ENCODE results near the gene MOSMO.

Gene MOSMO

GRCh38 chr16:22050963-22051362 lies 43.1 kb downstream of the MOSMO start:
- no peak for DNase-seq (ENCODE audit: low read depth in 2 of 2)

DNA sequence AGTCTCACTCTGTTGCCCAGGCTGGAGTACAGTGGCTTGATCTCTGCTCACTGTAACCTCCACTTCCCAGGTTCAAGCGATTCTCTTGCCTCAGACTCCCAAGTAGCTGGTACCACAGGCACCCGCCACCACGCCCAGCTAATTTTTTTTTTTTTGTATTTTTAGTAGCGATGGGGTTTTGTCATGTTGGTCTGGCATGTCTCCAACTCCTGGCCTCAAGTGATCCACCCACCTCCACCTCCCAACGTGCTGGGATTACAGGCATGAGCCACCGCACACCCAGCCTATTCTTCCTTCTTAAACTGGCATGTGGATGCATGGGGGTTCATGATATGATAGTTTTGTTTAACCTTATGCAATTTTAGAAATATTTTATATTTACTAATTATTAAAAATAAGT lies 45.1 kb downstream of the MOSMO start:
- DNase-seq (ENCODE audit: low read depth in 2 of 2): no peak

DNA sequence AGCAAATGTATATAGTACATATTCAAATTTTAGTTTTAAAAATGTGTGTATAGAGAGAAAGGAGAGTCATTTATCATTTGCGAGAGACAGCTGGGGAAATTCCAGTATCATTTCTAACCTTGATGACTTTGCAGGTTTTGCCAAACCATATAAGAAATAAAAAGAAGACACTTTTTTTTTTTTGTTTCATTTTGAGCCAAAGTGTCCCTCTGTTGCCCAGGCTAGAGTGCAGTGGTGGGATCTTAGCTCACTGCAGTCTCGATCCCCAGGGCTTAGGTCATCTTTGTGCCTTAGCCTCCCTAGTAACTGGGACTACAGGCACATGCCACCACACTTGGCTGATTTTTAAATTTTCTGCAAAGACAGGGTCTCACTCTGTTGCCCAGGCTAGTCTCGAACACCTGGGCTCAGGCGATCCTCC lies 46.0 kb downstream of the MOSMO start:
- no peak for DNase-seq (ENCODE audit: low read depth in 2 of 2)

- DNase-seq (ENCODE audit: low read depth in 2 of 2): no peak
Observed at GRCh38 chr16:22054847-22055590, 47.1 kb downstream of the MOSMO start.

DNA sequence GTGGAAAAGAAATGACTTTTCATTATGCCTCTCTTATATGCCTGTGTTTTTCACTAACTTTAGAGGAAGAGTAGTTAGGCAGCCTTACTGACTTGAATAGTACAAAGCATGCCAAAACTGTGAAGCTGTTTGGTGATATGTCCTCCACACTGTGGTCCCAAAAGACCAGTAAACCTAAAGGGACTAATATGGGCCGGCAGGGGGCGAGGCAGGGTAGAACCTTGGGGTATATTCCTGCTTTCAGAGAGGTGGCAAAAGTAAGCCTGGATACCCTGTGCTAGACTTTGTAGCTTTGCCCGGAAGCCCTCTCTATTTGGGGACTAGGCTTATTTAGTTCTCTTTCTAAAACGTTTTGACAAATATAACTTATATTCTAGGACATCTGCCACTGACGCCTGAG lies 48.0 kb downstream of the MOSMO start:
- DNase-seq (ENCODE audit: low read depth in 2 of 2): no peak

DNA sequence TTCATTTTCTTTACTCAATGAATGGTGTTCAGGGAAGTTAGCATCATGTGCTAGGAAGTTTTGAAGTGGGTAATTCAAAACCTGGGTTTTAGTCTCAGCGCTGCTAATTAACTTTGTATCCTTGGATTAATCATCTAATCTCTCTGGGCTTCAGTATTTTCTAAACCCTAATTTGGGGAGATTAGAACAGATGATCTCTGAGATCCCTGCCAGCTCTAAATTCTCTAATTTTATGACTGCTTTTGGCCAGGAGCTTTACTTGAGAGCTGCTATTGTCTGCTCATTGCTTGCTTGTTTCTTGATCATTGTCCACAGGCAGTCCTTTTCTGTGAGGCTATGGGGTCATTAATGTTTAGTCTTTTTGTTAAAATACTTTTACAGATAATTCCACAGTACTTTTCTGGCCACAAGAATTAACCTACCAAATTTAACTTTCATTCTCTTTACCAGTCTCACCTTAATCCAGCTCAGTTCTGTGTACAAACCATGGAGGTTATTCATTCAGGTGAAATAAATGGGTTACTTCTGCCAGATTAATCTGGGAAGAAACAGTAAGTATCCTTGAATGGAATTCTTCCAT lies 56.1 kb downstream of the MOSMO start:
- DNase-seq (ENCODE audit: low read depth in 2 of 2): no peak

DNA sequence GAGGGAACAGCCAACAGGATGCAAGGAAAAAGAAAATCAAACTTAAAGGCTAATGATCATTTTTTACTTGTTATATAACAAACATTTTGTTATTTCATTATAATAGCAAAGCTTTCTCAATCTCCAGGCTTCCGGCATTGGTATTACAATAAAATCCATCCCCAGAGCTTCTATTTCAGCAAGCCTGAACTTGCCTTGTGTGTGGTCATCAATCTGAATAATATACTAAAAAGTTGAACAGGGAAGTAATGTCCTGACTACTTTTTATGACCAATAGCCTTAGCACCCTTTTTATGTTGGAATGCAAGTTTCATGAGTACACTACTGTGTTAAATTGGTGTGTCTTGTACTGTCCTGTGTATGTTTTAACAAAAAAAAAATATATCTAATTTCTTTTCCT lies 57.3 kb downstream of the MOSMO start:
- no peak for DNase-seq (ENCODE audit: low read depth in 2 of 2)

DNA sequence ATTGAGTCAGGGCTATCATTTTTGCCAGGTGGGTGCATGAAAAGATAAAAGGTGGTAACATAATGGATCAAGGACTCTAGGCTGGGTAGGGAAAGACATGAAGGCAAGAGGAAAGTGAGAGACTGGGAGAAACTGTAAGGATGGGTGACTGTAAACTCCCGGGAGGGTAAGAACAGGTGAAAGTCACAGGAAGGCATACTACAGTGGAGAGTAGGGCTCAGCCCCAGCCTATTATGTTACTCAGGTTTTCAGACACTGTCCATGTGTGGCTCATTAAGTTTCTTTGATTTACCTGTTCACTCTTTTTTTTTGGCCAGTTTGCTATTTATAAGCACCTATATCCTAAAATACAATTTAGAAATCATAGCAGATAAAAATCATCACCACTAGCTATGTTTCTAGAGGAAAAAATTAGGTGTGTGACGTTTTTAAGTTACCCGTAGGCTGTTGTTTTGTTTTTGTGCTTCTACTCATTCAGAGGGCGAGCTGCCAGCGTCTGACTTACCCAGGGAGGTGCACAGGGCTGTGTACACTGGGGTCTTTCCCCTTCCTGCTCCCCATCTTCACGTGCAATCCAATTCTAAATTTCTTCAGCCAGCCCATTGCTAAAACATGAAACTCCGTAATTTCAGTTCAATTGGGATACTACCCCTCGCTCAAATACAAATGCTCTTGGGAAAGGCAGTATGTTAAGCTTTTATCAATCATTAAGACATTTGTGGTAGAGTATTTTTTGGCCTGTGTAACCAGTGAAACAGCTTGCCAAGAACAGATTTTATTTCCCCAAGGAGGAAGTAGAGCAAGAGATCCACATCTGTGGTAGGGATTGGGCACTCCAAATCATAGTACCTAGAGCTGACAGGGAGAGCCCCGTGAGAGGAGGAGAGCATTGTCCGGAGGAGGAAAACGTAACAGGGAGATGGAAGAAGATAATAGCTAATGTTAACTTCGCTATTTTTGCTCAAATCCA lies 62.7 kb downstream of the MOSMO start:
- no peak for DNase-seq (ENCODE audit: low read depth in 2 of 2)

DNA sequence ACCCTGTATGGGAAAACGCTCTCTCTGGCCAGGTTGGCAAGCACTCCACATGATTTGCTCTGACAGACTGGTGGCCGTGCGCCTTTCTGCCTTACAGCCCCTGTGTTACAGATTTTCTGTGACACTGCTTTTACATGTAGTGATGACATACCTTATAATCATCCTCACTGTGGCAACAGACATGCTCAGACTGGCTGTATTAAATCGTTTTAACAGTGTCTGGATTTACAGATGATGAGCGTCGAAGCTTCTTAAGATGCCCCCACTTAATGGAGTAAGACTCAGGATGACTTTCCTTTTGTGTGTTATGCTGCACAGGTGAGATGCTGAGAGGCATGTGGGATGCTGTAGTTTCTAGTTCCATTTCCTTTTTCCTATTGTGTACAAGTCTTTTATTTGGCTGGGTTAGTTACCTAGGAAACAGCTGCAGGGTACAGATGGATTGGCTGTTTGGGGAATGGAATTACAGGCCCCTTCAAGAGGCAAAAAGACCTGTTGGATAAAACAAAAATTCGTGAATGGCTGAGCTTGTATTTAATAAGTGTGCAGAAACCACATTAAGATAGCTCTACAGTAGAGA lies 63.5 kb downstream of the MOSMO start:
- no peak for DNase-seq (ENCODE audit: low read depth in 2 of 2)

DNA sequence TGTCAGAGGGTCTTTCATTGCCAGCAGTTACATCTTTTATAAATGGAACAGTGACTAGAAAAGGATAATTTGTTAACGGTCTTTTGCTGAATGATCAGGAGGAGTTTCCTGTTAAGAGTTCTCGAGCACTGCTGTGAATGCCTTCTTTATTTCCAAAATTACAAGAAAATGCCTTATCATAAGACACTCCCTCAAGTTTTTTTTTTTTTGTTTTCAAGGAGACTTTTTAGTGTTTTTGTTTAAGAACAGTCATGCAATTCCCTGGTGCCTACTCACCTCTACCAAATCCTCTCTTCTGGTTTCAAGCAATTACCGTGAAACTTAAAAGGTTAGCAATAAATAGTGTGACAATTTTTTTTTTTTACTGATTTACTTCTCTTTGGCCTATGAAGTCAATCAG lies 65.4 kb downstream of the MOSMO start:
- DNase-seq (ENCODE audit: low read depth in 2 of 2): no peak

- no peak for DNase-seq (ENCODE audit: low read depth in 2 of 2)
Observed at GRCh38 chr16:22075043-22075757, 67.3 kb downstream of the MOSMO start.

GRCh38 chr16:22075776-22076175 lies 67.9 kb downstream of the MOSMO start:
- DNase-seq (ENCODE audit: low read depth in 2 of 2): no peak

- no peak for DNase-seq (ENCODE audit: low read depth in 2 of 2)
Observed at GRCh38 chr16:22077700-22078313, 69.9 kb downstream of the MOSMO start.

DNA sequence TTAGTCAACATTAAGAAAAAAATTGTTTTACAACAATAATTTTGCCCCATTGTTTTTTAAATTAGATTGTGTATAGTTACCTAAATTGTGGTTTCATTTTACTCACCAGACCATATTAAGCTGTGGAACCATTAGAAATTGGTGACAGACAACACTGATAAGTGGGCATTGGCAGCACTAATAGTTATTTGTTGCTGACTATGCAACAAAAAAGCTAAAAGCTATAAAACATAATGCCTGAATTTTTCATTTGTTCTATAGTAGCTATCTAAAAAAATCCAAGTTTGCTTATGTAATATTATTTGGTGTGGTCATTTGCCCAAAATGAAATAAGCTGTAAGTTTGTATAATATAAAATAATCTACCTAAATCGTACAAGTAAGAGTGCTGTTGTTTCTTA lies 70.7 kb downstream of the MOSMO start:
- no peak for DNase-seq (ENCODE audit: low read depth in 2 of 2)

- DNase-seq (ENCODE audit: low read depth in 2 of 2): no peak
Observed at GRCh38 chr16:22081050-22081449, 73.1 kb downstream of the MOSMO start.

DNA sequence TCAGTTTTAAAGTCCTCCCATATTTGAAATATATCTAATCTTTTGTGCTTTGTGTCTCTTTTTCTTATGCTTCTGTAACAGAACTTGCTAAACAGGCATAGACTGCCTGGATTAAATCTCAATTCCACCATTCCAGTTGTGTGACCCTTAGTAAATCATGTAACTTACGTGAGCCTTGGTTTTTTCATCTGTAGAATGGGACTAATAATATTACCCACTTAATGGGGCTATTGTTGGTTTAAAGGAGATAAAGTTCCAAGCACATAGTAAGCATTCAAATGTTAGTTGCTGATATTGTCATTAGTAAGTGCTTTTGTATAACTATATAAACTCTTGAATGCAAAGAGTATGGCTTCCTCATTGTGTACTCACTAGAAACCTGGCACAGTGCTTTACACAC lies 78.5 kb downstream of the MOSMO start:
- DNase-seq (ENCODE audit: low read depth in 2 of 2): no peak

DNA sequence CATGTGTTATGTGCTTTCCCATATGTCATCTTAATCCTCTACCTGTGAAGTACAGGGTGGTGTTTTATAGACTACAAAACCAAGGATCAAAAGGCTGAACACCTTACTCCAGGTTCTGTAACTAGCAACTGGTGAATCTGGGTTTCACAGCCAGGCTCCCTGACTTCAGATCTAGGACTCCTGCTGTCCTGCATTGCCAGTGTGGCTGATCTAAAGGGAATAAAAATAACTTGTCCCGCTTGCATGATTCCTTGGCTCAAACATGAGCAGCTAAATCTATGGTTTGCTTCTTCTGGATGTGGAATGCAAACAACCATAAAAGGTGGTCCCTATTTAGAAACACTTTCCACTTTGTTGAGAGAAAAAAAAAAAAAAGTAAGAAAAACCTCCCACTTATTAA lies 80.7 kb downstream of the MOSMO start:
- DNase-seq (ENCODE audit: low read depth in 2 of 2): no peak

DNA sequence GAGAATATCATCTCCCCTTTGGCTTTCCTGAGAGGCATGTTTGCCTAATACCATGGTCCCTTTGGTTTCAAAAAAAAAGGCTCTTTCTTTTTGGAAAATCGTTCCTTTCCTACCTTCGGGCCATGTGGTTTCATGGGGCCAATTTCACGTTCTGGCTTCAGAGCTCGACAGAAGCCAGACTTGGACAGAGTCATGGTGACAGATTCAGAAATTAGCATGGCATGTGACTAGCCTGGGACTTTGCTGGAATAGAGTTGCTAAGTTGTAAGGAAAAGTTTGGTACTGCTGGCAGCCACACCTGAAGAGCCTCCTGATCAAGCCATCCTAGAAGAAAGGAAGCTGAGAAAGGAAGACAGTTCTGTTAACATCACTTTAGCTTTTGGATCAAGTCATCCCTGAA lies 82.0 kb downstream of the MOSMO start:
- DNase-seq (ENCODE audit: low read depth in 2 of 2): no peak

GRCh38 chr16:22091721-22092120 lies 83.8 kb downstream of the MOSMO start:
- DNase-seq (ENCODE audit: low read depth in 2 of 2): no peak

DNA sequence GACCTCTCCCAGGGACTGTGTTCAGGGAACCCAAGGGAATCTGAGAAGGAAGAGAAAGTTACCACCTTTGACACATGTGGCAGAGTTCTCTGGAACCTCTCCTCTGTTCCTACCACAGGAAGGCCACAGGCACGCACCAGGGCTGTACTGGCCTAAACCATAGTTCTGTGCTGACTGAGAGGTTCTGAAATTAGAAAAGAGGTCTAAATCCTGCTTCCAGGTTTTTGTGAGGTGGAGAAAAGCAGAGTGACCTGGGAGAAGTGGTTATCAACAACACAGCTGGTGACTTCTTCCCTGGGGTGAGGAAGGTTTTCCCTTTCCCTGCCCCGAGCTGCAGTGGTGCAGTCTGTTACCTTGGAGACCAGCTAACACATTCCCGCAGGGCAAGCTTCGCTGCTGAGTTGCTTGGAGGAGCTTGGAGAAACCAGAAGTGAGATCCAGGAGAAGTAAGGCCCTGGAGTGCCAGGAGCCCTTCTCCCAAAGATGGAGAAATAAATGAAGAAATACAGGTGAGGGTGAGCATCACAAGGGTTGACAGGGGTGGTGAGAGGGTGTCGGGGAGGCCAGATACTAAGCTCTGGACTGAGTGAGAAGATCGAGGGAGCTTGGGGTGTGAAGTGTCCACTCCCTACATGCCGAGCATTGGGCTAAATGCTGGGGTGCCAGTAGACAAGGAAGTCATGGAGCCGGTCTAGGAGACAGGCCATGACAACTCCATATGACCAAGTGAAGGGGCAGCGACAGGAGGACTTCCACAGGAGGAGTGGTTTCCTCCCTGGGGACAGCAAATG lies 84.4 kb downstream of the MOSMO start, which contains the start of gene VWA3A:
Gene VWA3A (plus strand): TSS at position 399 of the 791 bp plus-strand sequence. CDS start 97 bp downstream, at position 496.
- peak; percentile 16 to 25 for DNase-seq (ENCODE audit: low read depth in 2 of 2)

All from fibroblast of skin of left biceps (primary cell).